ENCODE data around the gene TRIM17.

TRIM17 gene

DNA sequence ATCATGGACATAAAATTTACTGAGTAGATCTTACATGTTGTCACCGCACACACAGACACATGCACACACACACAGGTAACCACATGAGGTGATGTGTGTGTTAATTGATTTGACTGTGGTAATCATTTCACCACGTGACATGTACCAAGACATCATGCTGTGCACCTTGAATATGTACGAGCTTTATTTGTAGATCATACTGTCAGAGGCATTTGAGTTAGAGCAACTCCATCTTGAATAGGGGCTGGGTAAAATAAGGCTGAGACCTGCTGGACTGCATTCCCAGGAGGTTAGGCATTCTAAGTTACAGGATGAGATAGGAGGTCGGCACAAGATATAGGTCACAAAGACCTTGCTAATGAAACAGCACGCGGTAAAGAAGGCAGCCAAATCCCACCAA is 31.7 kb upstream of the TRIM17 start:
- H3K27ac ChIP-seq (ENCODE audit: low read length): no peak overlapping the region
- no peaks in the 10 kb centered on the region for H3K27me3 ChIP-seq (ENCODE audit: insufficient read depth, low read length, poor library complexity)
- no peak overlapping the region for H3K4me3 ChIP-seq (ENCODE audit: low read depth in 1 of 2, low read length in 2 of 2)
- DNase-seq (no peak), ATAC-seq (ENCODE audit: insufficient read depth, low read depth) (no peak)
- H2AFZ ChIP-seq (ENCODE audit: low read depth, low read length): no peak overlapping the region
- no peaks in the 10 kb centered on the region for H3K4me1 ChIP-seq (ENCODE audit: insufficient read depth, low read length)
- no peak overlapping the region for H3K4me2 ChIP-seq (ENCODE audit: insufficient read depth, low read length)
- no peaks in the 10 kb centered on the region for H3K36me3 ChIP-seq (ENCODE audit: insufficient read depth, low read length)
- H3K9ac ChIP-seq (ENCODE audit: low read depth, low read length): no peak overlapping the region
- TF ChIP-seq EZH2 (IDR thresholded peaks at IDR 0.05; ENCODE audit: borderline replicate concordance, low read depth, low read length, severe bottlenecking): no peak
- TF ChIP-seq, protein P1, sequence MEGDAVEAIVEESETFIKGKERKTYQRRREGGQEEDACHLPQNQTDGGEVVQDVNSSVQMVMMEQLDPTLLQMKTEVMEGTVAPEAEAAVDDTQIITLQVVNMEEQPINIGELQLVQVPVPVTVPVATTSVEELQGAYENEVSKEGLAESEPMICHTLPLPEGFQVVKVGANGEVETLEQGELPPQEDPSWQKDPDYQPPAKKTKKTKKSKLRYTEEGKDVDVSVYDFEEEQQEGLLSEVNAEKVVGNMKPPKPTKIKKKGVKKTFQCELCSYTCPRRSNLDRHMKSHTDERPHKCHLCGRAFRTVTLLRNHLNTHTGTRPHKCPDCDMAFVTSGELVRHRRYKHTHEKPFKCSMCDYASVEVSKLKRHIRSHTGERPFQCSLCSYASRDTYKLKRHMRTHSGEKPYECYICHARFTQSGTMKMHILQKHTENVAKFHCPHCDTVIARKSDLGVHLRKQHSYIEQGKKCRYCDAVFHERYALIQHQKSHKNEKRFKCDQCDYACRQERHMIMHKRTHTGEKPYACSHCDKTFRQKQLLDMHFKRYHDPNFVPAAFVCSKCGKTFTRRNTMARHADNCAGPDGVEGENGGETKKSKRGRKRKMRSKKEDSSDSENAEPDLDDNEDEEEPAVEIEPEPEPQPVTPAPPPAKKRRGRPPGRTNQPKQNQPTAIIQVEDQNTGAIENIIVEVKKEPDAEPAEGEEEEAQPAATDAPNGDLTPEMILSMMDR (IDR thresholded peaks at IDR 0.05; ENCODE audit: borderline replicate concordance, extremely low read depth, low read length, poor library complexity, severe bottlenecking): no peak
- H4K20me1 ChIP-seq (ENCODE audit: insufficient read depth, low read length): no peaks in the 10 kb centered on the region
- H3K79me2 ChIP-seq (ENCODE audit: insufficient read depth, low read length): no peaks in the 10 kb centered on the region
- H3K9me3 ChIP-seq (ENCODE audit: insufficient read depth, low read length, severe bottlenecking): no peaks in the 10 kb centered on the region

DNA sequence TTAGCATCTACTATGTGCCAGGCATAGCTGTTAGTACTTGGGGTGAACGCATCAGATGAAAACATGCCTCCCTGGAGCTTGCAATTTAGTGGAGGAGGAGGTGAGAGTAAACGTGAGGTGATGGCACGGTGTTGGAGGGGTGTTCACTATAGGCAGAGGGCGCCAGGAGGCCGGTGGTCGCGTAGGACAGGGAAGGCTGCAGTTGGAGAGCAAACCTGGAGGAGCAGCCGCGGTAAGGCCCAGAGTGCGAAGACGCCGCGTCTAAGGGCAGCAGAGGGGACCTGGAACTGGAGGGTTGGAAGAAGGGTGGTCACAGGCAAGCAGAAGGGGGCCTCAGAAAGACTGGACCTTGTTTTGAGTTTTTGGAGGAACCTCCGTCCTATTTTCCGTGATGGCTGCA is 30.2 kb upstream of the TRIM17 start:
- no peak overlapping the region for H3K4me2 ChIP-seq (ENCODE audit: insufficient read depth, low read length)
- H3K4me3 ChIP-seq (ENCODE audit: low read depth in 1 of 2, low read length in 2 of 2): no peak overlapping the region
- no peaks in the 10 kb centered on the region for H4K20me1 ChIP-seq (ENCODE audit: insufficient read depth, low read length)

DNA sequence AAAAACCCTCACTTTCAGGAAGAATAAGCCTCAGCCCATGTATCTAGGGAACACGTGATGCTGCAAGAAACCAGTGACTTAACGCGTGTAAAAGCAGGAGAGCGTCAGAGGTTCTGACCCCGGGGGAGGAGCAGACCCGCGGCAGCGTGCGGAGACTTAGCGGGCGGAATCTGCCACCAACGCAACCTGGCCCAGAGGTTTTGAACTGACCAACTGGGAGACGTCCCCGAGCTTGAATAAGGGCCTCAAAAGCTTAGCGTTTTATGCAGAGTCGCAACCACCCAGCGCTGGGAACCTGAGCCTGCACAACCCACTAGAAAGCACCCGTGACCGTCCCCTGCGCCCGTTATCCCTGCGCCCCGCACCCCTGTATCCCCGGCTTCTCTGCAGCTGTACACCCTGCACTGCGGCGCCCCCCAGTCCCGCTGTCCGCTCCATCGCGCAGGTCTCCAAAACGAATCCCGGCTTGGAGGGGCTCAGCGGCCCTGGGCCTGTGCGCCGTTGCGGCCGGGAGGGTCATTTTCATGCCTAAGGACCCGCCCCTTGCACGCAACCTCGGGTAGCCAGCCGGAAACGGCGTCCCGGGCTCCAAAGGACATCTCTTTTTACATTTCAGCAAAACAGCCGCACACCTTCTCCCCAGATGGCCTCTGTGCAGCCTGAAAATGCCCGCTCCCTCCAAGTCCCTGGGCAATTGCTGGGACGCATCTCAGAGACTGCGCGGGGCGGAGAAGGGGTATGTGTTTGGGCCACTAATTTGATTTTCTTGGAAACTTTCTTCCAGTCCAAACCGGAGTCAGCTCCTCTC is 29.4 kb upstream of the TRIM17 start:
- Histone ChIP-seq H3K27ac (ENCODE audit: low read length) (no peak overlapping the region), H2AFZ (ENCODE audit: low read depth, low read length) (no peak overlapping the region), H3K36me3 (ENCODE audit: insufficient read depth, low read length) (no peaks in the 10 kb centered on the region), H3K27me3 (ENCODE audit: insufficient read depth, low read length, poor library complexity) (peaks cover 7% of the 10 kb centered on the region), H3K4me2 (ENCODE audit: insufficient read depth, low read length) (no peak overlapping the region), H3K9me3 (ENCODE audit: insufficient read depth, low read length, severe bottlenecking) (no peaks in the 10 kb centered on the region), H3K4me3 (ENCODE audit: low read depth in 1 of 2, low read length in 2 of 2) (no peak overlapping the region), H3K9ac (ENCODE audit: low read depth, low read length) (no peak overlapping the region), H3K4me1 (ENCODE audit: insufficient read depth, low read length) (no peaks in the 10 kb centered on the region), H4K20me1 (ENCODE audit: insufficient read depth, low read length) (no peaks in the 10 kb centered on the region), H3K79me2 (ENCODE audit: insufficient read depth, low read length) (no peaks in the 10 kb centered on the region)
- ATAC-seq (ENCODE audit: insufficient read depth, low read depth): no peak
- TF ChIP-seq EZH2 (IDR thresholded peaks at IDR 0.05; ENCODE audit: borderline replicate concordance, low read depth, low read length, severe bottlenecking): no peak
- TF ChIP-seq, protein P1 (IDR thresholded peaks at IDR 0.05; ENCODE audit: borderline replicate concordance, extremely low read depth, low read length, poor library complexity, severe bottlenecking): no peak
- DNase-seq: no peak

More for the DNA sequence above, 30.2 kb upstream of the TRIM17 start:
- ATAC-seq (ENCODE audit: insufficient read depth, low read depth) (no peak), DNase-seq (no peak)
- H3K79me2 ChIP-seq (ENCODE audit: insufficient read depth, low read length): no peaks in the 10 kb centered on the region
- no peak overlapping the region for H2AFZ ChIP-seq (ENCODE audit: low read depth, low read length)
- no peak overlapping the region for H3K27ac ChIP-seq (ENCODE audit: low read length)
- no peaks in the 10 kb centered on the region for H3K36me3 ChIP-seq (ENCODE audit: insufficient read depth, low read length)
- no peak for TF ChIP-seq EZH2 (IDR thresholded peaks at IDR 0.05; ENCODE audit: borderline replicate concordance, low read depth, low read length, severe bottlenecking)
- TF ChIP-seq, protein P1 (IDR thresholded peaks at IDR 0.05; ENCODE audit: borderline replicate concordance, extremely low read depth, low read length, poor library complexity, severe bottlenecking): no peak
- H3K4me1 ChIP-seq (ENCODE audit: insufficient read depth, low read length): no peaks in the 10 kb centered on the region
- peaks cover under 1% of the 10 kb centered on the region for H3K27me3 ChIP-seq (ENCODE audit: insufficient read depth, low read length, poor library complexity)
- no peak overlapping the region for H3K9ac ChIP-seq (ENCODE audit: low read depth, low read length)
- no peaks in the 10 kb centered on the region for H3K9me3 ChIP-seq (ENCODE audit: insufficient read depth, low read length, severe bottlenecking)
